ENCODE data around the gene NTNG1. TPM values are rescaled to one million over a fixed set of nuclear protein-coding genes. Genes with fewer than 3 reads are reported as not detected.

The NTNG1 gene
- total RNA-seq, 2 donors from 2014 or later = 0.26 to 4.9 TPM

DNA sequence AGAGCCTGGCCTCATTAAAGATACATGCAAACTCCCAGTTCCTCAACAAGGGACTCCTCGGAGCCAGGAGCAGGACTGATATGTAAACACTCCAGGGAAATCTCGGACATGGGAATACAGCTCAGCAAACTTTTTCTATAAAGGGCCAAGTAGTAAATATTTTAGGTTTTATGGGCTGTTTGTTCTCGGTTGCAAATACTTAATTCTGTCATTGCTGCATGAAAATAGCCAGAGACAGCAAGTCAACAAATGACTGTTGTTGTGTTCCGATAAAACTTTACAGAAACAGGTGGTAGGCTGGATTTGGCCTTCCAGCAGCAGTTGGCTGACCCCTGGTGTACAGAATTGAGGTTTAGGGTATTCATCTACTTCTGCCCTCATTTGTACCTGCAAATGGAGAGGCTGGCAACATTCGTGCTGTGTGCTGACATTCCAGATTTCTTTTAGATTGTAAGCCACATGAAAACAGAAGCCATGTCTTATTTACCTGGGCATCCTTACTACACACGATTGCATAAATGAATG is 360.3 kb downstream of the NTNG1 start:
- H3K4me1 ChIP-seq = no peaks in the 10 kb centered on the region
- WGBS, 2 donors = 58 to 65% methylated on average over 6 of the region's 6 CpGs
- H3K27ac ChIP-seq = no peak overlapping the region
- H3K27me3 ChIP-seq = no peaks in the 10 kb centered on the region
- ATAC-seq (no peak), DNase-seq (no peak)
- intact Hi-C loops (cut with DNase I) = no loop called here
- TF ChIP-seq, protein P1, sequence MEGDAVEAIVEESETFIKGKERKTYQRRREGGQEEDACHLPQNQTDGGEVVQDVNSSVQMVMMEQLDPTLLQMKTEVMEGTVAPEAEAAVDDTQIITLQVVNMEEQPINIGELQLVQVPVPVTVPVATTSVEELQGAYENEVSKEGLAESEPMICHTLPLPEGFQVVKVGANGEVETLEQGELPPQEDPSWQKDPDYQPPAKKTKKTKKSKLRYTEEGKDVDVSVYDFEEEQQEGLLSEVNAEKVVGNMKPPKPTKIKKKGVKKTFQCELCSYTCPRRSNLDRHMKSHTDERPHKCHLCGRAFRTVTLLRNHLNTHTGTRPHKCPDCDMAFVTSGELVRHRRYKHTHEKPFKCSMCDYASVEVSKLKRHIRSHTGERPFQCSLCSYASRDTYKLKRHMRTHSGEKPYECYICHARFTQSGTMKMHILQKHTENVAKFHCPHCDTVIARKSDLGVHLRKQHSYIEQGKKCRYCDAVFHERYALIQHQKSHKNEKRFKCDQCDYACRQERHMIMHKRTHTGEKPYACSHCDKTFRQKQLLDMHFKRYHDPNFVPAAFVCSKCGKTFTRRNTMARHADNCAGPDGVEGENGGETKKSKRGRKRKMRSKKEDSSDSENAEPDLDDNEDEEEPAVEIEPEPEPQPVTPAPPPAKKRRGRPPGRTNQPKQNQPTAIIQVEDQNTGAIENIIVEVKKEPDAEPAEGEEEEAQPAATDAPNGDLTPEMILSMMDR (IDR thresholded peaks at IDR 0.05) = no peak
- TF ChIP-seq POLR2A (IDR thresholded peaks at IDR 0.05) = no peak
- H3K4me3 ChIP-seq = no peak overlapping the region
- no peaks in the 10 kb centered on the region for H3K9me3 ChIP-seq
- H3K36me3 ChIP-seq (replicated peaks in 1 of 2; ENCODE audit: insufficient read depth in 1 of 2, low read depth in 2 of 2) = no peaks in the 10 kb centered on the region

DNA sequence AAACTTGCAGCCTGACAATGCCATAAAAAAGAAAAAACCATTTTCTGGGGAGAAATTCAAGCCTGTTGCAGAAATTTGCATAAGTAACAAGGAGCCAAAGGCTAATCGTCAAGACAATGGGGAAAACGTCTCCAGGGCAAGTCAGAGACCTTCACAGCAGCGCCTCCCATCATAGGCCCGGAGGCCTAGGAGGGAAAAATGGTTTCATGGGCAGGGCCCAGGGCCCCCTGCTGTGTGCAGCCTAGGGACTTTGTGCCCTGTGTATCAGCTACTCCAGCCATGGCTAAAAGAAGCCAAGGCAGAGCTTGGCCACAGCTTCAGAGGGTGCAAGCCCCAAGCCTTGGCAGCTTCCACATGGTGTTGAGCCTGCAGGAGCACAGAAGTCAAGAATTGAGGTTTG is 369.5 kb downstream of the NTNG1 start:
- no peaks in the 10 kb centered on the region for H3K36me3 ChIP-seq (replicated peaks in 1 of 2; ENCODE audit: insufficient read depth in 1 of 2, low read depth in 2 of 2)
- 56 to 62% methylated on average over 4 of the region's 4 CpGs for WGBS, 2 donors
- no peak for DNase-seq
- H3K4me1 ChIP-seq = no peaks in the 10 kb centered on the region
- no peak overlapping the region for H3K27ac ChIP-seq
- no peak for ATAC-seq
- TF ChIP-seq, protein P1 (IDR thresholded peaks at IDR 0.05) = no peak
- no peak for TF ChIP-seq POLR2A (IDR thresholded peaks at IDR 0.05)
- no peaks in the 10 kb centered on the region for H3K27me3 ChIP-seq
- intact Hi-C loops (cut with DNase I) = no loop called here
- no peak overlapping the region for H3K4me3 ChIP-seq
- H3K9me3 ChIP-seq = no peaks in the 10 kb centered on the region

DNA sequence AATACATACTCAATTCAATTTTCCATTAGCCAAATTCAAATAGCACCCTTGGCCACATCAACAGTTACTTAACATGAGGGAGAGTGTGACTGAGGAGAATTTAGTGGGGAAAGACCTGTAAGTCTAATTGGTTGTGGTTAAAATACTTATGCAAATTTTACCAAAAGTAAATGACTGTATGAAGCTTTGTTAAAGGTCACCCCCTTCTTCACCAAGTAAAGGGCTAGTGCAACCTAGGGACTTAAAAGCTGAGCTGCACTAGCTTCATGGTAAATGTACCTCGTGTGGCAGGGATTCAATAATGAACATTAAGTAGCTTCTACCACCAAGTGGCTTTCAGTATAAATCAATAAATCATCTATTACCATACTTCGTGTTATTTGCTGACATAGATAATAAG is 372.0 kb downstream of the NTNG1 start:
- TF ChIP-seq, protein P1 (IDR thresholded peaks at IDR 0.05) = no peak
- TF ChIP-seq POLR2A (IDR thresholded peaks at IDR 0.05) = no peak
- intact Hi-C loops (cut with DNase I) = no loop called here
- Histone ChIP-seq H3K27me3 (no peaks in the 10 kb centered on the region), H3K4me3 (no peak overlapping the region), H3K36me3 (replicated peaks in 1 of 2; ENCODE audit: insufficient read depth in 1 of 2, low read depth in 2 of 2) (no peaks in the 10 kb centered on the region), H3K27ac (no peak overlapping the region), H3K4me1 (no peaks in the 10 kb centered on the region), H3K9me3 (no peaks in the 10 kb centered on the region)
- WGBS, 2 donors = 25 to 29% methylated on average over 2 of the region's 2 CpGs
- ATAC-seq (no peak), DNase-seq (no peak)

DNA sequence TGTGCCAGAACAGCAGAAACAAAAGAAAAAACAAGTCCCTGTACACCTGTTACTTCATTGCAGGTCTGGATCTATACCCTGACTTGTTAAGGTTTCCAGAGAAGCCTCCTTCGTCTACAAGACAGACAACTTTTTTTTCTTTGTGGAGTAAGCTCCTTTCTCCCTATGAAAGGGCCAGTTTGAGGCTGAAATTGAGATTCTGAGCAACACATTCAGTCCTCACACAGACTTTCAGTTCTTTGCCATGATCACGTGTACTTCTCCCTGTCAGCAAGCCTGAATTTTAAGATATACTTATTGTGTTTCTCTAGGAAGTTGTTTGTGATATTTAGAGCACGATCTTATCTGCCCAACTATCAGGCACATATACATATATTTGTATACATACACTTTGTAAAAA is 374.0 kb downstream of the NTNG1 start:
- WGBS, 2 donors = 60 to 64% methylated on average over 3 of the region's 3 CpGs
- no peak for ATAC-seq
- Histone ChIP-seq H3K4me3 (no peak overlapping the region), H3K27ac (no peak overlapping the region), H3K4me1 (no peaks in the 10 kb centered on the region), H3K9me3 (no peaks in the 10 kb centered on the region), H3K36me3 (replicated peaks in 1 of 2; ENCODE audit: insufficient read depth in 1 of 2, low read depth in 2 of 2) (no peaks in the 10 kb centered on the region), H3K27me3 (no peaks in the 10 kb centered on the region)
- intact Hi-C loops (cut with DNase I) = no loop called here
- TF ChIP-seq, protein P1 (IDR thresholded peaks at IDR 0.05) = no peak
- TF ChIP-seq POLR2A (IDR thresholded peaks at IDR 0.05) = no peak
- DNase-seq = no peak

DNA sequence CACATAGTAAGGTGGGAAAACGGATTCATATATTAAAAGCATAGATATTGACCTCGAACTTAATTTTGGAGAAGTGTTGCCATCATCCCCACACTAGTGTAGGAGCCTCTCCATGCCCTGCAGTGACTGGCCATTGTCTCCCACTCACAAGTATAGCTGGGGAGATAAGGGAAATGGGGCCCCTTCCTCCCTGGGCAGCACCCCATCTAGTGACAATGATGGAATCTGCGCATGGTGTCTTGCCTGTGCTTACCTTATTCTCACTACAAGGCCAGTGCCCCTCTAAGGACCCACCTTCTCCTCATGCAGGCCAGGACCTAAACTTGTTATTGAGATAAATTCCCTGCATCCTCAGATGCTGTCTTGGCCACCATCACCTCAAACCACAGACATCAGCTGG is 374.9 kb downstream of the NTNG1 start:
- Histone ChIP-seq H3K4me3 (no peak overlapping the region), H3K36me3 (replicated peaks in 1 of 2; ENCODE audit: insufficient read depth in 1 of 2, low read depth in 2 of 2) (no peaks in the 10 kb centered on the region), H3K9me3 (no peaks in the 10 kb centered on the region), H3K4me1 (no peaks in the 10 kb centered on the region), H3K27me3 (no peaks in the 10 kb centered on the region), H3K27ac (no peak overlapping the region)
- intact Hi-C loops (cut with DNase I) = no loop called here
- ATAC-seq (no peak), DNase-seq (no peak)
- WGBS, 2 donors = 65 to 66% methylated on average over 3 of the region's 3 CpGs
- TF ChIP-seq POLR2A (IDR thresholded peaks at IDR 0.05) = no peak
- TF ChIP-seq, protein P1 (IDR thresholded peaks at IDR 0.05) = no peak
